OCI-LY1 (cell line): Measurements from ENCODE around the gene THAP8.

Experiments
- H2AFZ ChIP-seq: fragments of 200-600 bp; sonication (generic), shearing (Covaris generic); 2 replicates; pipeline ENCODE4 v1.6.0; 2014; ENCODE audit warnings: antibody characterized with exemption, mild to moderate bottlenecking, low read length
- H3F3A ChIP-seq: fragments of 200-600 bp; sonication (generic), shearing (Covaris generic); 2 replicates; pipeline ENCODE4 v1.6.0; 2014; ENCODE audit warnings: mild to moderate bottlenecking, antibody characterized with exemption, low read length, moderate library complexity; ENCODE audit not compliant: insufficient read depth
- H3K27ac ChIP-seq: fragments of 200-600 bp; sonication (generic); 2 replicates; pipeline ENCODE4 v1.5.1; 2014; ENCODE audit warnings: low read length, mixed run types, mild to moderate bottlenecking, low read depth; ENCODE audit not compliant: poor library complexity, severe bottlenecking
- H3K27me3 ChIP-seq: fragments of 200-600 bp; sonication (generic); 2 replicates; pipeline ENCODE4 v1.6.0; 2014; ENCODE audit warnings: antibody characterized with exemption, mild to moderate bottlenecking, low read length, moderate library complexity; ENCODE audit not compliant: insufficient read depth
- H3K36me3 ChIP-seq: fragments of 200-600 bp; sonication (generic); 2 replicates; pipeline ENCODE4 v1.6.1; 2014; ENCODE audit warnings: mild to moderate bottlenecking, antibody characterized with exemption, low read length, moderate library complexity, mixed read lengths; ENCODE audit not compliant: insufficient read depth
- H3K4me1 ChIP-seq: fragments of 200-600 bp; sonication (generic); 2 replicates; pipeline ENCODE4 v1.5.1; 2014; ENCODE audit warnings: mild to moderate bottlenecking, low read length, moderate library complexity; ENCODE audit not compliant: insufficient read depth, severe bottlenecking
- H3K4me2 ChIP-seq: fragments of 200-600 bp; sonication (generic), shearing (Covaris generic); 2 replicates; pipeline ENCODE4 v1.6.1; 2014; ENCODE audit warnings: low read length
- H3K4me3 ChIP-seq: fragments of 200-600 bp; sonication (generic); 2 replicates; pipeline ENCODE4 v1.5.1; 2014; ENCODE audit warnings: low read length, low read depth, mild to moderate bottlenecking, mixed read lengths; ENCODE audit not compliant: poor library complexity, severe bottlenecking
- H3K79me2 ChIP-seq: fragments of 200-600 bp; shearing (Covaris generic); 2 replicates; pipeline ENCODE4 v1.6.1; 2016; ENCODE audit warnings: mixed run types, low read length, mixed read lengths; ENCODE audit not compliant: insufficient read depth
- H3K9ac ChIP-seq: fragments of 200-600 bp; sonication (generic), shearing (Covaris generic); 2 replicates; pipeline ENCODE4 v1.6.1; 2014; ENCODE audit warnings: mild to moderate bottlenecking, low read length, mixed read lengths
- H3K9me2 ChIP-seq: fragments of 200-600 bp; sonication (generic), shearing (Covaris generic); 2 replicates; pipeline ENCODE4 v1.6.1; 2014; ENCODE audit warnings: low read depth, mild to moderate bottlenecking, low read length, mixed read lengths
- H3K9me3 ChIP-seq: fragments of 200-600 bp; shearing (Covaris generic); 2 replicates; pipeline ENCODE4 v1.6.1; 2014; ENCODE audit warnings: low read length, mixed read lengths
- H4K20me1 ChIP-seq: fragments of 200-600 bp; sonication (generic), shearing (Covaris generic); 2 replicates; pipeline ENCODE4 v1.6.0; 2016; ENCODE audit warnings: mild to moderate bottlenecking, low read length; ENCODE audit not compliant: insufficient read depth
- CTCF ChIP-seq: fragments of 200-600 bp; sonication (generic), shearing (Covaris generic); IDR thresholded peaks from 2 replicates; pipeline ENCODE4 v1.5.1; 2017; ENCODE audit warnings: mild to moderate bottlenecking, antibody characterized with exemption, low read length, moderate library complexity, mixed read lengths
- EZH2 ChIP-seq: fragments of 200-600 bp; sonication (generic), shearing (Covaris generic); IDR thresholded peaks from 2 replicates; pipeline ENCODE4 v1.8.0; 2017; ENCODE audit warnings: borderline replicate concordance, mixed run types, mild to moderate bottlenecking, antibody characterized with exemption, low read length, moderate library complexity, mixed read lengths

Gene THAP8

GRCh38 chr19:36082916-36083315 lies 28.8 kb upstream of the THAP8 start:
- H3K27me3 ChIP-seq = no peaks in the 10 kb centered on the region
- H3K27ac ChIP-seq = no peak overlapping the region
- H3F3A ChIP-seq = no peaks in the 10 kb centered on the region
- H4K20me1 ChIP-seq = no peaks in the 10 kb centered on the region
- no peak overlapping the region for H2AFZ ChIP-seq
- H3K4me1 ChIP-seq = no peaks in the 10 kb centered on the region
- H3K4me2 ChIP-seq = no peak overlapping the region
- no peaks in the 10 kb centered on the region for H3K9me3 ChIP-seq
- no peaks in the 10 kb centered on the region for H3K79me2 ChIP-seq
- H3K9ac ChIP-seq = no peak overlapping the region
- H3K4me3 ChIP-seq = no peak overlapping the region
- TF ChIP-seq CTCF (no peak), EZH2 (no peak)
- H3K9me2 ChIP-seq = no peaks in the 10 kb centered on the region
- peaks cover 80% of the 10 kb centered on the region for H3K36me3 ChIP-seq

GRCh38 chr19:36081894-36082293 lies 27.8 kb upstream of the THAP8 start:
- no peak overlapping the region for H3K9ac ChIP-seq
- H3K4me2 ChIP-seq = no peak overlapping the region
- no peak for TF ChIP-seq EZH2
- no peak for TF ChIP-seq CTCF
- no peaks in the 10 kb centered on the region for H3K4me1 ChIP-seq
- no peaks in the 10 kb centered on the region for H3K9me3 ChIP-seq
- no peak overlapping the region for H2AFZ ChIP-seq
- H3K9me2 ChIP-seq = no peaks in the 10 kb centered on the region
- H3K79me2 ChIP-seq = no peaks in the 10 kb centered on the region
- H4K20me1 ChIP-seq = no peaks in the 10 kb centered on the region
- H3K27ac ChIP-seq = no peak overlapping the region
- peaks cover 84% of the 10 kb centered on the region for H3K36me3 ChIP-seq
- H3K4me3 ChIP-seq = no peak overlapping the region
- H3F3A ChIP-seq = no peaks in the 10 kb centered on the region
- no peaks in the 10 kb centered on the region for H3K27me3 ChIP-seq

GRCh38 chr19:36081385-36081784 lies 27.3 kb upstream of the THAP8 start:
- Histone ChIP-seq H3K27me3 (no peaks in the 10 kb centered on the region), H3K36me3 (peaks cover 82% of the 10 kb centered on the region), H3K9me2 (no peaks in the 10 kb centered on the region), H3K9ac (no peak overlapping the region), H3F3A (no peaks in the 10 kb centered on the region), H3K9me3 (no peaks in the 10 kb centered on the region), H3K79me2 (no peaks in the 10 kb centered on the region), H3K4me3 (no peak overlapping the region), H3K27ac (no peak overlapping the region), H3K4me1 (no peaks in the 10 kb centered on the region), H4K20me1 (no peaks in the 10 kb centered on the region), H3K4me2 (no peak overlapping the region), H2AFZ (no peak overlapping the region)
- no peak for TF ChIP-seq CTCF
- TF ChIP-seq EZH2 = no peak
